Measurements from ENCODE around the gene PAX5.
"Not testable (repeated sequence)": the region's sequence is repeated elsewhere in the genome, so short reads cannot be mapped to it uniquely, and the experiment has no call there.

The PAX5 gene

GRCh38 chr9:36874921-36875320 is 159.1 kb downstream of the PAX5 start:
- H3K4me3 ChIP-seq (ENCODE audit: low read depth, low read length): no peak overlapping the region
- no peak for DNase-seq (ENCODE audit: low read depth, low spot score)
- TF ChIP-seq CTCF (IDR thresholded peaks at IDR 0.05; ENCODE audit: low read depth, low read length): no peak
- in situ Hi-C loops (cut with HindIII; ENCODE audit: low sequenced_read_pairs): no loop called here

GRCh38 chr9:36874261-36874660 is 159.8 kb downstream of the PAX5 start:
- in situ Hi-C loops (cut with HindIII; ENCODE audit: low sequenced_read_pairs): no loop called here
- no peak for TF ChIP-seq CTCF (IDR thresholded peaks at IDR 0.05; ENCODE audit: low read depth, low read length)

GRCh38 chr9:36873247-36873875 is 160.7 kb downstream of the PAX5 start:
- TF ChIP-seq CTCF (IDR thresholded peaks at IDR 0.05; ENCODE audit: low read depth, low read length): peak; percentile 94
- in situ Hi-C loops (cut with HindIII; ENCODE audit: low sequenced_read_pairs): no loop called here
- peak; percentile 29 for DNase-seq (ENCODE audit: low read depth, low spot score)
- no peak overlapping the region for H3K4me3 ChIP-seq (ENCODE audit: low read depth, low read length)

More at GRCh38 chr9:36874261-36874660, 159.8 kb downstream of the PAX5 start:
- no peak overlapping the region for H3K4me3 ChIP-seq (ENCODE audit: low read depth, low read length)
- no peak for DNase-seq (ENCODE audit: low read depth, low spot score)

- no peak overlapping the region for H3K4me3 ChIP-seq (ENCODE audit: low read depth, low read length)
- no peak for DNase-seq (ENCODE audit: low read depth, low spot score)
- TF ChIP-seq CTCF (IDR thresholded peaks at IDR 0.05; ENCODE audit: low read depth, low read length): no peak
- in situ Hi-C loops (cut with HindIII; ENCODE audit: low sequenced_read_pairs): no loop called here
Observed at GRCh38 chr9:36872641-36873040, 161.4 kb downstream of the PAX5 start.

- no peak for DNase-seq (ENCODE audit: low read depth, low spot score)
- no peak for TF ChIP-seq CTCF (IDR thresholded peaks at IDR 0.05; ENCODE audit: low read depth, low read length)
- in situ Hi-C loops (cut with HindIII; ENCODE audit: low sequenced_read_pairs): no loop called here
- no peak overlapping the region for H3K4me3 ChIP-seq (ENCODE audit: low read depth, low read length)
Observed at GRCh38 chr9:36871606-36872005, 162.5 kb downstream of the PAX5 start.

- in situ Hi-C loops (cut with HindIII; ENCODE audit: low sequenced_read_pairs): no loop called here
- H3K4me3 ChIP-seq (ENCODE audit: low read depth, low read length): no peak overlapping the region
- TF ChIP-seq CTCF (IDR thresholded peaks at IDR 0.05; ENCODE audit: low read depth, low read length): no peak
- DNase-seq (ENCODE audit: low read depth, low spot score): no peak
Observed at GRCh38 chr9:36870960-36871359, 163.1 kb downstream of the PAX5 start.

GRCh38 chr9:36869605-36870004 is 164.5 kb downstream of the PAX5 start:
- H3K4me3 ChIP-seq (ENCODE audit: low read depth, low read length): not testable (repeated sequence)

More at GRCh38 chr9:36869605-36870004, 164.5 kb downstream of the PAX5 start:
- DNase-seq (ENCODE audit: low read depth, low spot score); in situ Hi-C loops (cut with HindIII; ENCODE audit: low sequenced_read_pairs): not testable (repeated sequence)

Measured in astrocyte of the spinal cord (primary cell).